Peyer's patch (tissue), 4 donors: Measurements from ENCODE around the gene ACTR10.

Source experiments
- CTCF ChIP-seq, 6 experiments: fragments of 450-650 bp in 4 of 6; fragments of 200-600 bp in 2 of 6; sonication (generic) in 1 of 6; IDR thresholded peaks; one replicate each; pipeline ENCODE4 v1.5.1; 2017 to 2019; ENCODE audit warnings: antibody characterized with exemption in 6 of 6, mild to moderate bottlenecking in 3 of 6, moderate library complexity in 1 of 6
- POLR2A ChIP-seq, 2 donors: fragments of 450-650 bp; IDR thresholded peaks; one replicate each; pipeline ENCODE4 v1.5.1; 2017; ENCODE audit warnings: antibody characterized with exemption in 2 of 2, mild to moderate bottlenecking in 2 of 2, moderate library complexity in 2 of 2

GRCh38 chr14:58245562-58245961 lies 45.6 kb downstream of the ACTR10 start:
- no peak for TF ChIP-seq CTCF (IDR thresholded peaks at IDR 0.05)
- TF ChIP-seq POLR2A (IDR thresholded peaks at IDR 0.05): no peak
